ENCODE results near the gene PRDX1. TPM values are rescaled to one million over a fixed set of nuclear protein-coding genes. Genes with fewer than 3 reads are reported as not detected.
"Not testable (repeated sequence)": the region's sequence is repeated elsewhere in the genome, so short reads cannot be mapped to it uniquely, and the experiment has no call there.

Gene PRDX1
- polyA plus RNA-seq, 3 donors, result 123 to 508 (median 363) TPM

DNA sequence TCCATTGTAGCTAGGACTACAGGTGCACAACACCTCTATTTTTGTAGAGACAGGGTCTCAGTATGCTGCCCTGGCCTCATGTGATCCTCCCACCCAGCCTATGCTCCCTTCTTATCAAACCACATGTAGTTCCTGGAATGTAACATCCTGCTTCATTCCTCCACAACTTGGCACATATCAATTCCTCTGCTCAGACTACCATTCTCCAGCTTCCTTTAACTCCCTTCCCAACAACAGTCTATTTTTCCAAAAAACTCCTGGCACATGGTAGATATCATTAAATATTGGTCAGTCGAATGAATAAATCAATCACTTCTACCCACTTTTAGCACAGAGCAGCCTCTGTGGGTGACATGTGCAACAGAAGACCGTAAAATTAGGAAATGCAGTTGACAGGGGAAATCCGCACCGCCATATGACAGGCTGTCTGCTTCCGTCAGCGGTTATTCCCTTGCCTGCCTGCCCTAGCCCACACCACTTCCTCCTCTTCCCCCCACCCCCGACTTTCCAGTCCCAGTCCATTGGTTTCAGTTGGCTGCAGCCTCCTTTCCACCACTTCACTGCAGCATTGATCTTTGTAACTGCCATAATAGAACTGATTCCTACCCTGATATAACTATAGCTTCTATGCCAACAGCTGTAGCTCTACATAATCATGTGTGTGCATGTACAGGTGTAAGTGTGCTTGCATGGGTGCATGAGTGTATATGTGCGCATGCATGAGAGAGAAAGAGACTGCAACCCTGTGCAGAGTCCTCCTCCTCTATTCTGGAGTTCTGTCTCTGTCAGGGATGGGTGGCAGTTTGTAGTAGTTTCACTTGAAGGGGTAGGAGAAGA is 22.1 kb upstream of the PRDX1 start:
- no peak overlapping the region for H3K27ac ChIP-seq (ENCODE audit: low read depth, low read length)
- 22 to 57% (median 31%) methylated on average over 8 of the region's 8 CpGs for WGBS, 3 donors

DNA sequence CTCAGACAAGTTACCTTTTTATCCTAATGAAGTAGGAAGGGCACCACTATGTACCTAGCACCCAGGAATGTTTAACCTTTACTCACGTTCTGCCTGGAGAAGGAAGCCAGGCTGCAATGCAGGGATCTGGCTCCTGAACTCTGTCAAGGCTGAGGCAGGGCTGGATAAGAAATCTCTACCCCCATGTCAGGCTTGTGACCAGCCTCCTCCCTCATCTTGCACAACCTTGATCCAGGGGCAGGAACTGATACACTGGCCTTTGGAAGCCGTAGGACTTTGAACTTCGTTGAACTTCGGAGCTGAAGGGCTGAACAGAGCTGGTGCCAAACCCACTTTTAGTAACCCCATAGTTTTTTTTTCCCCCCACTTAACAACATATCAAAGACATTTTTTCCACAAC is 20.9 kb upstream of the PRDX1 start:
- H3K27ac ChIP-seq (ENCODE audit: low read depth, low read length), result no peak overlapping the region
- 33 to 37% (median 34%) methylated on average over 4 of the region's 4 CpGs for WGBS, 3 donors

DNA sequence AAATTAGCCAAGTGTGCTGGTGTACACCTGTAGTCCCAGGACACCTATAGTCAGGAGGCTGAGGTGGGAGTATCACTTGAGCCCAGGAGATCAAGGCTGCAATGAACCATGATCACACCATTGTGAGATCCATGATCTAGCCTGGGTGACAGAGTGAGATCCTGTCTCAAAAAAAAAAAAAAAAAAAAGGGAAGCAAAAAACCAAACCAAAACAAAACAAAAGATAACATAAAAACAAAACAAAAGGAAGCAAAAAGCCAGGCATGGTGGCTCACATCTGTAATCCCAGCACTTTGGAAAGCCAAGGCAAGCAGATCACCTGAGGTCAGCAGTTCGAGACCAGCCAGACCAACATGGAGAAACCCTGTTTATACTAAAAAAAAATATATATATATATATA is 19.5 kb upstream of the PRDX1 start:
- 96 to 100% (median 100%) methylated on average over 1 of the region's 1 CpG for WGBS, 3 donors

DNA sequence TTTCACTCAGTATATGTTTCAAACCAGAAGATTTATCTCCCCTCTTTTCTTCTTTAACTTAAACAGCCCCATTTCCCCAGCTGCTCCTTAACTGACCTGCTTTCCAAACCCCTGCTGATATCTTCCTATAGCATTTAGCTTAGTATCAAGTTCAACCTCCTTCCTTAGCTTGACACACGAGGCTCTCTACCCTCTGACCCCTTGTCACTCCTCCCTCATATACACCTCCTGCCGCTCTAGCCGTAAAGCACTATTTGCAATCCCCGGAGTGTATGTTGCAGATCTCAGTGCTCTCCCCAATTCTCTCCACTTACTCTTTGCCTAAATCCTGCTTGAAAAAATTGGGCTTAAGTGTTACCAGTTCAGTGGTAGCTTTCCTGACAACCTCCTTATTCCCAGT is 15.2 kb upstream of the PRDX1 start:
- 68 to 72% (median 69%) methylated on average over 4 of the region's 4 CpGs for WGBS, 3 donors
- H3K27ac ChIP-seq (ENCODE audit: low read depth, low read length), result no peak overlapping the region

More for the DNA sequence above, 19.5 kb upstream of the PRDX1 start:
- H3K27ac ChIP-seq (ENCODE audit: low read depth, low read length), result no peak overlapping the region

DNA sequence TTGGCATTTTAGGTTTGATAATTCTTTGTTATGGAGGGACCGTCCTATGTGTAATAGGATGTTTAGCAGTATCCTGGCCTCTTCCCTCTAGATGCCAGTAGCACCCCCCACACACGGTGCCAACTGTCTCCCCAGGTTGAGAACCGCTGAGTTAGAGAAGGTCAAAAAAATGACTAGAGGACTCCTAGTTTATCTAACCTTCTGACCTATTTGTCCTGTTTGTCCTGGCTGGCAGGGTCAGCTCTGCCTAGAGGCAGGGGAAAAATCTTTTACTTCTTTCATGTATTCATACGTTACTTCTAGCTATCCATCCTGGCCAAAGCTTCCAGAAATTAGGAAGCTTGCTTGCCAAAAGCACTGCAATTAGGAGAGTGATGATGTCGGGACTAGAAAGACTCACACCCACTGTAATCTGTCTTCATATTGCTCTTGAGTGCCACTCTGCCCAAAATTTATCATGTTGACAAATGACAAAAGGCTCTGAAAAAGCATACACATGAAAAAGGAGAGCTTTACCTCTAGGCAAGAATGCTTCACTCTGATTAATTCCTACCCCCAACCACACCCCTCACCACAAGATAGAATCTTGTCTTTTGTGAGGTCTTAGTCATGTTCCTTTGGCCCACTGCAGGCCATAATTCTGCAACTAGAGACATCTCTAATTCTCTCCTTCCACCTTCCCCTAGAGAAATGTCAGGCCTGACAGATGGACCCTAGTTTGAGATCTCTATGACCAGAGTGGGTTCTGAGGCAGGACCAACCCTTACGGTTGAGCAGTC is 14.5 kb upstream of the PRDX1 start:
- H3K27ac ChIP-seq (ENCODE audit: low read depth, low read length), result no peak overlapping the region
- 68 to 75% (median 73%) methylated on average over 6 of the region's 6 CpGs for WGBS, 3 donors

DNA sequence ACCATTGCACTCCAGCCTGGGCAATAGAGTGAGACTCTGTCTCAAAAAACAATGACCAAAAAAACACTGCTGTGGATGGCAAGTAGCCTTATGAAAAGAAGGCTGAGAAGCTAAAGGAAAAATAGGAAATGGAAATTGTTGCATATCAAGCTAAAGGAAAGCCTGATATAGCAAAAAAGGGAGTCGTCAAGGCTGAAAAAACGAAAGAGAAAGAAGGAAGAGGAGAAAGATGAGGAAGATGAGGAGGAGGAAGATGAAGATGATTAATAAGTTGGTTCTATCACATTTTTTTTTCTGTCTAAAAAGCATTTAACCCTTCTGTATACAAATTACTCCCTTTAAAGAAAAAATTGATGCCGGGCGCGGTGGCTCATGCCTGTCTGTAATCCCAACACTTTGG is 10.2 kb upstream of the PRDX1 start:
- H3K27ac ChIP-seq (ENCODE audit: low read depth, low read length), result no peak overlapping the region
- WGBS, 3 donors, result 70 to 84% (median 83%) methylated on average over 5 of the region's 5 CpGs

DNA sequence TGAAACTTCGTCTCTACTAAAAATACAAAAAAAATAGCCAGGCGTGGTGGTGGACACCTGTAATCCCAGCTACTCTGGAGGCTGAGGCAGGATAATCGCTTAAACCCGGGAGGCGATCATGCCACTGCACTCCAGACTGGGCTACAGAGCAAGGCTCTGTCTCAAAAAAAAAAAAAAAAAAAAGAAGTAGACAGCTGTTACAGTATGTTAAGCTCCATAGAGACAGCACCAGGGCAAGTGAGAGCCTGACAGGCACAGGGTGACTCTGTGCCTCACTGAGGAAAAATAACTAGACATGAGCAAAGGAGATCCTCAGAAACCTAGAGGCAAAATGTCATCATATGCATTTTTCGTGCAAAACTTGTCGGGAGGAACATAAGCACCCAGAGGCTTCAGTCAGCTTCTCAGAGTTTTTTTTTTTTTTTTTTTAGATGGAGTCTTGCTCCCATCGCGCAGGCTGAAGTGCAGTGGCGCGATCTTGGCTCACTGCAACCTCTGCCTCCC is 9.0 kb upstream of the PRDX1 start:
- 94 to 97% (median 96%) methylated on average over 11 of the region's 11 CpGs for WGBS, 3 donors
- no peak overlapping the region for H3K27ac ChIP-seq (ENCODE audit: low read depth, low read length)

DNA sequence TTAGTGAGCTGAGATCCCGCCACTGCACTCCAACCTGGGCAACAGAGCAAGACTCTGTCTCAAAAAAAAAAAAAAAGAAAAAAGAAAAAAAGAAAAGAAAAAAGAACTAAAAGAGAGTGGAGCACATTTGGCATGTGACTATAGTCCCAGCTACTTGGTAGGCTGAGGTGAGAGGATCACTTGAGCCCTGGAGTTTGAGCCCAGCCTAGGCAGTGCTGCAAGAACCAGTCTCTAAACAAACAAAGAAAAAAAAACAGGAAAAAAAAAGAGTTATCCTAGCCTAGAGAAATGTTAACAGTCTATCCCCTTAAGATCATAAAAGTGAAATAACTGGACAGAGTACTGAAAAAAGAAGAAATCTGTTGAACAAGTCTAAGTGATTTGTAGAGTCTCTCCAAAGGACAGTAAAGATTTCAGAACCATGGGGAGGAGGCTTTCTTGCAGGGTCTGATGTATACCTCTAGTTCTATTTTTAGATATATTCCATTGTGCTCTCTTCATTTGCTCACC is 4.5 kb upstream of the PRDX1 start:
- 82 to 100% (median 89%) methylated on average over 1 of the region's 1 CpG for WGBS, 3 donors
- no peak overlapping the region for H3K27ac ChIP-seq (ENCODE audit: low read depth, low read length)

DNA sequence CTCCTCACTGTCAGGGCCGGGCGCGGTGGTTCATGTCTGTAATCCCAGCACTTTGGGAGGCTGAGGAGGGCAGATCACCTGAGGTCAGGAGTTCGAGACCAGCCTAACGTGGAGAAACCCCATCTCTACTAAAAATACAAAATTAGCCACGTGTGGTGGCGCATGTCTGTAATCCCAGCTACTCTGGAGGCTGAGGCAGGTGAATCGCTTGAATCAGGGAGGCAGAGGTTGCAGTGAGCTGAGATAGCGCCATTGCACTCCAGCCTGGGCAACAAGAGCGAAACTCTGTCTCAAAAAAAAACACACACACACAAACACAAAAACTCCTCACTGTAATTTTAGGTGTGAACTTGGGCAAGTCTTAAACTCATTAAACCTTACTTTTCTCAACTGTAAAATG is 2.3 kb upstream of the PRDX1 start:
- 91 to 95% (median 93%) methylated on average over 10 of the region's 10 CpGs for WGBS, 3 donors
- H3K27ac ChIP-seq (ENCODE audit: low read depth, low read length), result not testable (repeated sequence)

DNA sequence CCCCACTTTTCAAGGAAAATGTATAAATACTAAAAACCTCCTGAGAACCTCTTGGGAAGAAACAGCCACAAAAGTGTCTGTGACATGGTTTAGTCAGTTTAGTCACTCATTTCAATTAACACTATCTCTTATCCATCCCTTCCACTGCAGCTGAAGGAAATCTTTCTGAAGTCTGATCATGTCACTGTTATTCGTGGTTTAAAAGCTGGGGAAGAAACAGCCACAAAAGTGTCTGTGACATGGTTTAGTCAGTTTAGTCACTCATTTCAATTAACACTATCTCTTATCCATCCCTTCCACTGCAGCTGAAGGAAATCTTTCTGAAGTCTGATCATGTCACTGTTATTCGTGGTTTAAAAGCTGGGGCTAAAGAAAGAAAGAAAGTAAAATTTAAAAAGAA is 1.8 kb upstream of the PRDX1 start:
- WGBS, 3 donors, result 57 to 95% (median 78%) methylated on average over 2 of the region's 2 CpGs
- not testable (repeated sequence) for H3K27ac ChIP-seq (ENCODE audit: low read depth, low read length)

DNA sequence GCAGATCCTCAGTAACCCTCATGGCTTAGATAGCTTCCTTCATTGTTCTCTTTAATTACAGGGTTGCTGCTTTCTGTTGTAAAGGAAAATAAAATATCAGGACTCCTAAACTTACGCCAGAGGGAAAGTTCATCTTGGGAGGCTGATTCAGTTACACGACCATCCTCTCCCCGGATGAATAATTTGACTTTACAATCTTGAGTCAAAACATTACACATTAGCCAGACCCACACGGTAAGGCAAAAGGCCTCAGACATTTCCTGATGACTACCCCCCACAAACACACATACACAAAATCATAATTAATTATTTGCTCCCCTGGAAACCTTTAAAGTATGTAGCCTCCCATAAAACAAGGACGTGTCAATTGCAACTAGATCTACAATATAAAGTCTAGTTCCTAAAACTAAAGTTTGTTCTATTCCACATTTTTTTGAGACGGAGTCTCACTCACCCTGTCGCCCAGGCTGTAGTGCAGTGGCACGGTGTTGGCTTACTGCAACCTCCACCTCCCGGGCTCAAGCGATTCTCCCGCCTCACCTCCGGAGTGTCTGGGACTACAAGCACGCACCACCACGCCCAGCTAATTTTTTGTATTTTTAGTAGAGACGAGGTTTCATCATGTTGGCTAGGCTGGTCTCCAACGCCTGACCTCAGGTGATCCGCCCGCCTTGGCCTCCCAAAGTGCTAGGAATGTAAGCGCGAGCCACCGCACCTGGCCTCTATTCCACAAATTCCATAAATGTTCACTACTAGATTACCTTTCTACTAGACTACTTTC is 830 bp upstream of the PRDX1 start:
- 74 to 83% (median 82%) methylated on average over 21 of the region's 21 CpGs for WGBS, 3 donors

DNA sequence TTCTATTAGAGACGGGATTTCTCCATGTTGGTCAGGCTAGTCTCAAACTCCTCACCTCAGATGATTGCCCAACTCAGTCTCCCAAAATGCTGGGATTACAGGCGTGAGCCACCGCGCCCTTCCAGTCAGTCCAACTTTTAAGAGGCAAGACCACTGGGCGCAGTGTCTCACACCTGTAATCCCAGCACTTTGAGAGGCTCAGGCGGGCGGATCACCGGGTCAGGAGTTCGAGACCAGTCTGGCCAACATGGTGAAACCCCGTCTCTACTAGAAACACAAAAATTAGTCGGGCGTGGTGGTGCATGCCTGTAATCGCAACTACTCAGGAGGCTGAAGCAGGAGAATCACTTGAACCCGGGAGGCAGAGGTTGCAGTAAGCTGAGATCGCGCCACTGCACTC is 1.9 kb downstream of the PRDX1 start:
- WGBS, 3 donors, result 78 to 86% (median 82%) methylated on average over 16 of the region's 16 CpGs
- not testable (repeated sequence) for H3K27ac ChIP-seq (ENCODE audit: low read depth, low read length)

More for the DNA sequence above, 830 bp upstream of the PRDX1 start:
- peak overlapping the region; percentile 35 for H3K27ac ChIP-seq (ENCODE audit: low read depth, low read length)

DNA sequence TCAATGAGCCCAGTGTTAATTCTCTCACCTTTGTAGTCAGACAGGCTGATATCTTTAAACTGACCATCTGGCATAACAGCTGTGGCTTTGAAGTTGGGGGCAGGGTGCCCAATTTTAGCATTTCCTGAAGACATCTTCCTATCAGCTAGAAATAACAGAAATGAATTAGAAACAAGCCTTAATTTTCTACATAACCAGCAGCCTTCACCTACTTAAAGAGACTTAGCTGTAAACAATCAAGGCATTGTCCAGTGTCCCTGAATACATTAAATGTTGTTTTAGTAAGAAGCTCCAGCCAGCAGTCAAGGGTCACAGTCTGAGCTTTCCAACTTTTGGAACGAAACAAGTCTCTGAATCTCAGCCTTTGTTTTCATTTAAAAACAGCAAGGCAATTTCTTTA is 2.8 kb downstream of the PRDX1 start:
- no peak overlapping the region for H3K27ac ChIP-seq (ENCODE audit: low read depth, low read length)
- WGBS, 3 donors, result 3 to 20% (median 15%) methylated on average over 1 of the region's 1 CpG

DNA sequence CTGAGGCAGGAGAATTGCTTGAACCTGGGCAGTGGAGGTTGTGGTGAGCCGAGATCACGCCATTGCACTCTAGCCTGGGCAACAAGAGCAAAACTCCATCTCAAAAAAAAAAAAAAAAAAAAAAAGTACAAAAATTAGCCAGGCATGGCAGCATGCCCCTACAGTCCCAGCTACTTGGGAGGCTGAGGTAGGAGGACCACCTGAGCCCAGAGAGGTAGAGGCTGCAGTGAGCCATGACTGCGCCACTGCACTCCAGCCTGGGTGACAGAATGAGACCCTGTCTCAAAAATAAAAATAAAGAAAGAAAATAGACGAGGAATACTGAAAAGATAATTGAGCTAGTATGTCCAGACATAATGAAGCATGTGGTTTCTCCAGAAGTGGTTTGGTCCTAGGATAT is 3.3 kb downstream of the PRDX1 start:
- WGBS, 3 donors, result 88 to 95% (median 90%) methylated on average over 4 of the region's 4 CpGs
- H3K27ac ChIP-seq (ENCODE audit: low read depth, low read length), result not testable (repeated sequence)

DNA sequence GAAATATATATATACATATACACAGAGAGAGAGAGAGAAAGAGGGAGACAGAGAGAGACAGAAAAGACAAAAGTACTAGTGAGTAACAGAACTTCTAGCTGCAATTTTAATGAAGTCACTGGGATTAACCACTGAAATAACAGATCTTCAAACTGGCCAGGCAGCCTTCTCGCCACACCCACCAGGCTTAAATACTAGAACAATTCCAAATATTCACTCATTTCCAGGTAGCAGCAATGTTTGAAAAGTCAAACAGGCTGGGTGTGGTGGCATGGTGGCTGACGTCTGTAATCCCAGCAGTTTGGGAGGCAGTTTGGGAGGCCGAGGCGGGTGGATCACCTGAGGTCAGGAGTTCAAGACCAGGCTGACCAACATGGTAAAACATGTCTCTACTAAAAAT is 5.2 kb downstream of the PRDX1 start:
- H3K27ac ChIP-seq (ENCODE audit: low read depth, low read length), result no peak overlapping the region
- 83 to 85% (median 84%) methylated on average over 4 of the region's 4 CpGs for WGBS, 3 donors

DNA sequence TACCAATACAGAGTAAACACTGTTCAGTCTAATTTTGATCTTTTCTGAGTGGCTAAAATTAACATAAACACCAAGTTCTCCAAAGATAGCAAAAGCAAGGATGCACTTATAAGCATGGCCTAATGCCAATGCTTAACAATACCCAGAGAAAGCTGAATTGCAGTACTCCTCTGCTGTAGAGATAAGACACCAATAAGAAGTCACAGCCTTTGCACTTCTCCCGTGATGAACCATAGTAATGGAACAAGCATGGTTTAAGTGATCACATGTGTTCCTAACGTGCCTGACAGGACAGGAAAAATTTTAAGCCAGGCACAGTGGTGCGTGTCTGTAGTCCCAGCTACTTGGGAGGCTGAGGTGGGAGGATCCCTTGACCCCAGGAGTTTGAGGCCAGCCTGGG is 5.6 kb downstream of the PRDX1 start:
- WGBS, 3 donors, result 60 to 86% (median 70%) methylated on average over 3 of the region's 3 CpGs

DNA sequence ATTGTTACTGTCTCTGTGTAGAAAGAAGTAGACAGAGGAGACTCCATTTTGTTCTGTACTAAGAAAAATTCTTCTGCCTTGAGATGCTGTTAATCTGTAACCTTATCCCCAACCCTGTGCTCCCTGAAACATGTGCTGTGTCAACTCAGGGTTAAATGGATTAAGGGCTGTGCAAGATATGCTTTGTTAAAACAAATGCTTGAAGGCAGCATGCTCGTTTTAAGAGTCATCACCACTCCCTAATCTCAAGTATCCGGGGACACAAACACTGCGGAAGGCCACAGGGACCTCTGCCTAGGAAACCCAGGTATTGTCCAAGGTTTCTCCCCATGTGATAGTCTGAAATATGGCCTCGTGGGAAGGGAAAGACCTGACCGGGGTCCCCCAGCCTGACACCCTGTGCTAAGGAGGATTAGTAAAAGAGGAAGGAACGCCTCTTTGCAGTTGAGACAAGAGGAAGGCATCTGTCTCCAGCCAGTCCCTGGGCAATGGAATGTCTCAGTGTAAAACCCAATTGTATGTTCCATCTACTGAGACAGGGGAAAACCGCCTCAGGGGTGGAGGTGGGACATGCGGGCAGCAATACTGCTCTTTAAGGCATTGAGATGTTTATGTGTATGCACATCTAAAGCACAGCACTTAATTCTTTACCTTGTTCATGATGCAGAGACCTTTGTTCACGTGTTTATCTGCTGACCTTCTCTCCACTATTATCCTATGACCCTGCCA is 8.0 kb downstream of the PRDX1 start:
- WGBS, 3 donors, result 68 to 74% (median 69%) methylated on average over 9 of the region's 9 CpGs
- not testable (repeated sequence) for H3K27ac ChIP-seq (ENCODE audit: low read depth, low read length)

More for the DNA sequence above, 5.6 kb downstream of the PRDX1 start:
- H3K27ac ChIP-seq (ENCODE audit: low read depth, low read length), result no peak overlapping the region

DNA sequence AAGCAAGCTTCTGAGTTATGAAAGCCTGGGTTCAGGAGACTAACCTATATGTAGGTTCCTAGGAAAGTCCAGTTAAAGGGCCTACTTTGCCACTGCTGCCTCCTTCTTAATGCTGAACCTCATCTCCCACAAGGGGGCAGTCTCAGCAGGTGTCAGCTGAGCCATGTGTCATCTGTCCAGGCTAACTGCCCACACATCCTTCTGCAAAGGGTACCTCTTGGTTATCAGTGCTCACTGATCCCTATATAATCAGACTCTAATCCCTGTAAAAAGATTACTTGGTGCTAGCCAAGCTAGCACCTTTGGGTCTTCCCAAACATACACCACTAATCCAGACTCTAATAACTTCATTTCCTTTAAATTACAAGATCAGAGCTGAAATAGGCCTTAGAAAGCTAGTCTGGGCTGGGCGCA is 9.0 kb downstream of the PRDX1 start:
- no peak overlapping the region for H3K27ac ChIP-seq (ENCODE audit: low read depth, low read length)
- WGBS, 3 donors, result 93 to 98% (median 97%) methylated on average over 1 of the region's 1 CpG

Measured in adipose tissue (tissue), 3 donors.